Panc1 (cell line): ENCODE data around the gene MTMR4. TPM values are rescaled to one million over a fixed set of nuclear protein-coding genes. Genes with fewer than 3 reads are reported as not detected.

Experiments
- ATAC-seq: fragments of 200-7000 bp; cut with Tn5 transposase; 2 replicates; pipeline ENCODE4 v1.9.1; 2020; ENCODE audit warnings: mild to moderate bottlenecking, moderate library complexity
- BruUV-seq: library from RNA; stranded (reverse); fragments of 400-500 nt; replicated peaks from 2 replicates; lab custom pipeline; 2021; lab: Mats Ljungman, UMichigan
- CTCF ChIA-PET: fragments of 300-600 bp; sonication (Branson Sonifier 250); formaldehyde crosslinking; loops from one replicate; lab custom pipeline; 2022; ENCODE audit warnings: antibody characterized with exemption; lab: Charles Lee
- POLR2A ChIA-PET: fragments of 300-600 bp; sonication (Branson Sonifier 250); formaldehyde crosslinking; loops from one replicate; lab custom pipeline; 2022; ENCODE audit warnings: antibody characterized with exemption; lab: Charles Lee
- DNase-seq: peaks from one replicate; pipeline ENCODE4 v3.0.0-alpha.2; 2010; ENCODE audit warnings: low read depth, low spot score
- H3K27ac ChIP-seq: 2 replicates; pipeline ENCODE4 v1.5.1; 2011; ENCODE audit warnings: mild to moderate bottlenecking, low read length, inconsistent platforms
- H3K27me3 ChIP-seq: fragments of 200-500 bp; sonication (Bioruptor generic); 2 replicates; pipeline ENCODE4 v1.6.0; 2014; ENCODE audit warnings: low read length, inconsistent platforms; ENCODE audit not compliant: control insufficient read depth, insufficient read depth
- H3K36me3 ChIP-seq: fragments of 200-500 bp; sonication (Bioruptor generic); 2 replicates; pipeline ENCODE4 v1.5.1; 2014; ENCODE audit warnings: inconsistent platforms, mild to moderate bottlenecking, low read length, moderate library complexity; ENCODE audit not compliant: control insufficient read depth, insufficient read depth
- H3K4me1 ChIP-seq: 2 replicates; pipeline ENCODE4 v1.5.1; 2011; ENCODE audit warnings: inconsistent platforms, mild to moderate bottlenecking, low read length, moderate library complexity; ENCODE audit not compliant: control insufficient read depth, insufficient read depth
- H3K4me3 ChIP-seq, 2 experiments: 2 replicates each; pipeline ENCODE4 v1.5.1; 2011 to 2012; ENCODE audit warnings: low read depth in 2 of 2, low read length in 2 of 2, mild to moderate bottlenecking in 2 of 2, inconsistent platforms in 1 of 2, moderate library complexity in 1 of 2
- H3K9me3 ChIP-seq: fragments of 200-500 bp; sonication (Bioruptor generic); 2 replicates; pipeline ENCODE4 v1.5.1; 2014; ENCODE audit warnings: low read depth, mild to moderate bottlenecking, inconsistent platforms, low read length, moderate library complexity; ENCODE audit not compliant: control insufficient read depth, insufficient read depth
- POLR2AphosphoS5 ChIP-seq: IDR thresholded peaks from 2 replicates; pipeline ENCODE4 v1.6.1; 2012; ENCODE audit warnings: mild to moderate bottlenecking, low read depth, low read length, moderate library complexity
- SIN3A ChIP-seq: IDR thresholded peaks from 2 replicates; pipeline ENCODE4 v1.6.1; 2012; ENCODE audit warnings: low read depth, mild to moderate bottlenecking, low read length, moderate library complexity, borderline replicate concordance; ENCODE audit not compliant: insufficient read depth
- TCF7L2 ChIP-seq: IDR thresholded peaks from 2 replicates; pipeline ENCODE4 v1.6.1; 2011; ENCODE audit warnings: mild to moderate bottlenecking, low read depth, low read length, inconsistent platforms
- in situ Hi-C: cut with HindIII; loops from 2 replicates; pipeline ENCODE4 v1.10.0; 2016; ENCODE audit warnings: low sequenced_read_pairs, low pct_unique_long_range_greater_than_20kb
- intact Hi-C: fragments of 100-400 bp; cut with micrococcal nuclease; formaldehyde crosslinking; loops from one replicate; pipeline ENCODE4 v1.10.0; 2022; ENCODE audit not compliant: unreplicated experiment
- total RNA-seq: library from RNA; stranded (reverse); gene quantifications from one replicate; pipeline ENCODE4 v1.2.1, GENCODE V29; 2021; ENCODE audit not compliant: unreplicated experiment
- TF ChIP-seq, protein P1 (sequence below): fragments of 450-650 bp; IDR thresholded peaks from 2 replicates; pipeline ENCODE4 v1.5.1; 2017; ENCODE audit warnings: mild to moderate bottlenecking
- TF ChIP-seq, protein P2 (sequence below), 2 experiments: IDR thresholded peaks; 2 replicates each; pipeline ENCODE4 v1.6.1; 2011 to 2012; ENCODE audit warnings: low read depth in 2 of 2, control low read depth in 1 of 2, low read length in 1 of 2, mild to moderate bottlenecking in 1 of 2, moderate library complexity in 1 of 2; ENCODE audit not compliant: insufficient read depth in 1 of 2

Gene MTMR4
- total RNA-seq, 1 experiment from 2014 or later, result 20.8 TPM

DNA sequence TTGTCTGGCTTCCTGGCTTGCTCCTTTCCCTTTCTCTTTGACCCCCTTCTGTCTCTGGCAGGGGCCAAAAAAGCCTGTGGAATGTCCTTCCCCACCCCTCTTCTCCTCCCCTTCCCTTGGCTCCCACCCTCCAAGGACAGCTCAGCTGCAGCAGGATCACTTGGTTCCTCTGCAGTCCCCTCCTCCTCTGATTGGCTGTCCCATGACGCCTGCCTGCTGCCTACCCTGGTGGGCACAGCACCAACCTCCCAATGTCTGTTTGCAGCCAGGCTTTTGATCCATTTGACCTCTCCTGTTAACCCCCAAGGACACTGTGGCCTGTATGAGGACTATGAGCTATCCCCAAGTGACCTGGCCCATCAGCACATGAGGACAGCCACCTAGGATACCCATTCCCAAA is 14.8 kb upstream of the MTMR4 start:
- H3K9me3 ChIP-seq, result no peaks in the 10 kb centered on the region
- ATAC-seq (no peak), DNase-seq (no peak)
- ChIA-PET CTCF (interaction anchor here (1.2 kb wide), 1 partner anchor 9 kb away, joined by 3 read pairs; no protein-coding TSS in a partner anchor), POLR2A (interaction anchor here (0.7 kb wide), 1 partner anchor 103 kb away, joined by 5 read pairs; no protein-coding TSS in a partner anchor)
- H3K27me3 ChIP-seq, result no peaks in the 10 kb centered on the region
- TF ChIP-seq POLR2AphosphoS5, result no peak
- no peak for TF ChIP-seq SIN3A
- TF ChIP-seq TCF7L2, result no peak
- TF ChIP-seq, protein P1, sequence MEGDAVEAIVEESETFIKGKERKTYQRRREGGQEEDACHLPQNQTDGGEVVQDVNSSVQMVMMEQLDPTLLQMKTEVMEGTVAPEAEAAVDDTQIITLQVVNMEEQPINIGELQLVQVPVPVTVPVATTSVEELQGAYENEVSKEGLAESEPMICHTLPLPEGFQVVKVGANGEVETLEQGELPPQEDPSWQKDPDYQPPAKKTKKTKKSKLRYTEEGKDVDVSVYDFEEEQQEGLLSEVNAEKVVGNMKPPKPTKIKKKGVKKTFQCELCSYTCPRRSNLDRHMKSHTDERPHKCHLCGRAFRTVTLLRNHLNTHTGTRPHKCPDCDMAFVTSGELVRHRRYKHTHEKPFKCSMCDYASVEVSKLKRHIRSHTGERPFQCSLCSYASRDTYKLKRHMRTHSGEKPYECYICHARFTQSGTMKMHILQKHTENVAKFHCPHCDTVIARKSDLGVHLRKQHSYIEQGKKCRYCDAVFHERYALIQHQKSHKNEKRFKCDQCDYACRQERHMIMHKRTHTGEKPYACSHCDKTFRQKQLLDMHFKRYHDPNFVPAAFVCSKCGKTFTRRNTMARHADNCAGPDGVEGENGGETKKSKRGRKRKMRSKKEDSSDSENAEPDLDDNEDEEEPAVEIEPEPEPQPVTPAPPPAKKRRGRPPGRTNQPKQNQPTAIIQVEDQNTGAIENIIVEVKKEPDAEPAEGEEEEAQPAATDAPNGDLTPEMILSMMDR, result no peak
- TF ChIP-seq, protein P2, sequence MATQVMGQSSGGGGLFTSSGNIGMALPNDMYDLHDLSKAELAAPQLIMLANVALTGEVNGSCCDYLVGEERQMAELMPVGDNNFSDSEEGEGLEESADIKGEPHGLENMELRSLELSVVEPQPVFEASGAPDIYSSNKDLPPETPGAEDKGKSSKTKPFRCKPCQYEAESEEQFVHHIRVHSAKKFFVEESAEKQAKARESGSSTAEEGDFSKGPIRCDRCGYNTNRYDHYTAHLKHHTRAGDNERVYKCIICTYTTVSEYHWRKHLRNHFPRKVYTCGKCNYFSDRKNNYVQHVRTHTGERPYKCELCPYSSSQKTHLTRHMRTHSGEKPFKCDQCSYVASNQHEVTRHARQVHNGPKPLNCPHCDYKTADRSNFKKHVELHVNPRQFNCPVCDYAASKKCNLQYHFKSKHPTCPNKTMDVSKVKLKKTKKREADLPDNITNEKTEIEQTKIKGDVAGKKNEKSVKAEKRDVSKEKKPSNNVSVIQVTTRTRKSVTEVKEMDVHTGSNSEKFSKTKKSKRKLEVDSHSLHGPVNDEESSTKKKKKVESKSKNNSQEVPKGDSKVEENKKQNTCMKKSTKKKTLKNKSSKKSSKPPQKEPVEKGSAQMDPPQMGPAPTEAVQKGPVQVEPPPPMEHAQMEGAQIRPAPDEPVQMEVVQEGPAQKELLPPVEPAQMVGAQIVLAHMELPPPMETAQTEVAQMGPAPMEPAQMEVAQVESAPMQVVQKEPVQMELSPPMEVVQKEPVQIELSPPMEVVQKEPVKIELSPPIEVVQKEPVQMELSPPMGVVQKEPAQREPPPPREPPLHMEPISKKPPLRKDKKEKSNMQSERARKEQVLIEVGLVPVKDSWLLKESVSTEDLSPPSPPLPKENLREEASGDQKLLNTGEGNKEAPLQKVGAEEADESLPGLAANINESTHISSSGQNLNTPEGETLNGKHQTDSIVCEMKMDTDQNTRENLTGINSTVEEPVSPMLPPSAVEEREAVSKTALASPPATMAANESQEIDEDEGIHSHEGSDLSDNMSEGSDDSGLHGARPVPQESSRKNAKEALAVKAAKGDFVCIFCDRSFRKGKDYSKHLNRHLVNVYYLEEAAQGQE (IDR thresholded peaks at IDR 0.05; ENCODE audit: insufficient read depth in 1 of 2, low read depth in 2 of 2, low read length in 1 of 2), result no peak
- in situ Hi-C loops (no loop called here), intact Hi-C loops (no loop called here)
- H3K4me3 ChIP-seq, result no peak overlapping the region
- no peak overlapping the region for H3K27ac ChIP-seq
- H3K36me3 ChIP-seq, result no peaks in the 10 kb centered on the region
- no TSS peak for BruUV-seq
- peaks cover 3% of the 10 kb centered on the region; the same call in 1 of the 2 replicates for H3K4me1 ChIP-seq

DNA sequence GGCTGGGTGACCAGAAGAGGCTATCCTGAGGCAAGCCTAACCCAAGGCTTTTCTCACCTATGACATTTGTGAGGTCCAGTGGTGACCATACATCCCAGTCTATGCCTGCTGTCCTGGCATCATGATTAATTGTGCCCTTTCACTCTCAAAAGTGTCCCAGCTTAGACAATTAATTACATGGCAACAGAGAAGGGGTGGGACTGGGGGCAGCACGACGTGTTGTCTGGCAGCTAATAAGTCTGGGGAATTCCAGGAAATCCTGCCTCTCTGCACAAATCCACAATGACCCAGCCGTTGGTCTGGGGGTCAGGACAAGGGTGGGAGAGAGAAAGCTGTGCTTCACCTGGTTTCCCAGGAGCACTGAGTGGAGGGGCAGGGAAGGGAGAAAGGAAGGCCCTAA is 14.0 kb upstream of the MTMR4 start:
- no TSS peak for BruUV-seq
- ATAC-seq (no peak), DNase-seq (no peak)
- H3K9me3 ChIP-seq, result no peaks in the 10 kb centered on the region
- peaks cover 3% of the 10 kb centered on the region; the same call in 1 of the 2 replicates for H3K4me1 ChIP-seq
- ChIA-PET CTCF (interaction anchor here (1.2 kb wide), 1 partner anchor 8 kb away, joined by 3 read pairs; no protein-coding TSS in a partner anchor), POLR2A (no interaction called here)
- in situ Hi-C loops, result no loop called here
- H3K4me3 ChIP-seq, result no peak overlapping the region
- no peaks in the 10 kb centered on the region for H3K36me3 ChIP-seq
- no peak overlapping the region for H3K27ac ChIP-seq
- intact Hi-C loops, result no loop called here
- TF ChIP-seq SIN3A (no peak), POLR2AphosphoS5 (no peak), TCF7L2 (no peak)
- TF ChIP-seq, protein P2 (IDR thresholded peaks at IDR 0.05; ENCODE audit: insufficient read depth in 1 of 2, low read depth in 2 of 2, low read length in 1 of 2), result no peak
- TF ChIP-seq, protein P1, result no peak
- no peaks in the 10 kb centered on the region for H3K27me3 ChIP-seq
